GM13977 (cell line): ENCODE measurements around the gene GAL3ST3.

Source experiments
- DNase-seq: peaks from one replicate; pipeline ENCODE4 v3.0.0; 2012; ENCODE audit warnings: low spot score
- CTCF ChIP-seq: IDR thresholded peaks from 2 replicates; pipeline ENCODE4 v1.5.1; 2012; ENCODE audit warnings: mild to moderate bottlenecking, control low read depth; ENCODE audit not compliant: insufficient read depth; ENCODE audit errors: extremely low read depth, missing control alignments
- in situ Hi-C: fragments of 300-500 bp; cut with MboI; formaldehyde crosslinking; loops from one replicate; pipeline ENCODE4 v1.12.0; 2022; ENCODE audit warnings: low sequenced_read_pairs, low pct_unique_long_range_greater_than_20kb, mixed read lengths, inconsistent platforms; ENCODE audit not compliant: unreplicated experiment

GAL3ST3 gene

GRCh38 chr11:66052664-66052982 is 3.7 kb upstream of the GAL3ST3 start:
- TF ChIP-seq CTCF: no peak

GRCh38 chr11:66051766-66052663 is 3.1 kb upstream of the GAL3ST3 start, which contains the start of gene SF3B2:
Gene SF3B2 (plus strand): TSS chr11:66052364. CDS start chr11:66052385, 21 bp downstream.
- DNase-seq: peak; percentile 98
- TF ChIP-seq CTCF: no peak
- in situ Hi-C loops: no loop called here

More at GRCh38 chr11:66052664-66052982, 3.7 kb upstream of the GAL3ST3 start:
- DNase-seq: no peak
- in situ Hi-C loops: no loop called here

GRCh38 chr11:66051371-66051765 is 2.4 kb upstream of the GAL3ST3 start:
- no peak for TF ChIP-seq CTCF
- no peak for DNase-seq
- in situ Hi-C loops: no loop called here

GRCh38 chr11:66050581-66051231 is 1.7 kb upstream of the GAL3ST3 start:
- in situ Hi-C loops: no loop called here
- DNase-seq: peak; percentile 14
- no peak for TF ChIP-seq CTCF

- in situ Hi-C loops: no loop called here
- TF ChIP-seq CTCF: no peak
- DNase-seq: peak; percentile 6
Observed at GRCh38 chr11:66047541-66048365, 1.2 kb downstream of the GAL3ST3 start.

GRCh38 chr11:66046901-66047300 is 2.1 kb downstream of the GAL3ST3 start:
- TF ChIP-seq CTCF: no peak
- DNase-seq: peak; percentile 7
- in situ Hi-C loops: no loop called here
